ENCODE data around the gene BACE2.

The BACE2 gene

GRCh38 chr21:41147096-41147978 is 20.6 kb upstream of the BACE2 start:
- no peak for DNase-seq (ENCODE audit: low read depth)
- no peak overlapping the region for H3K4me3 ChIP-seq (ENCODE audit: low read depth, low read length)

- no peak overlapping the region for H3K4me3 ChIP-seq (ENCODE audit: low read depth, low read length)
- DNase-seq (ENCODE audit: low read depth) = no peak
Observed at GRCh38 chr21:41147979-41148355, 20.0 kb upstream of the BACE2 start.

DNA sequence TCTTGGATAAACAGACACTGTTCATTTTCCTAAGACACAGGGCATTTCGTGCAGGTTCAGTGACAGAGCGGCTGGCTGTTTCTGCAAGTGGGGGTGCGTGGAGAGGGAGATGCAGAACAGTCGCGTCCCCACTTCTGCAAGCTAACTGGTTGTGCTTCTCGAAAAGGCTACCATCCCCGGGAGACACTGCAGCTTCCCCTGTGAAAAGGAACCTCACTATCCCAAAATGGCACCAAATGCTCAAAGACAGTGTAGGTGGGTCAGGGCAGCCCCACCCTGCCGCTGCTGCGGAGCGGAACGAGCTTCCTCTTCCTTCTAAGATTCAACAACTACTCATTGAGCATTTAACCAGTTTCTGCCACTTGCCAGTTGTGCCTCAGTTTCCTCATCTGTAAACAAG is 19.2 kb upstream of the BACE2 start:
- H3K4me3 ChIP-seq (ENCODE audit: low read depth, low read length) = no peak overlapping the region
- DNase-seq (ENCODE audit: low read depth) = no peak

DNA sequence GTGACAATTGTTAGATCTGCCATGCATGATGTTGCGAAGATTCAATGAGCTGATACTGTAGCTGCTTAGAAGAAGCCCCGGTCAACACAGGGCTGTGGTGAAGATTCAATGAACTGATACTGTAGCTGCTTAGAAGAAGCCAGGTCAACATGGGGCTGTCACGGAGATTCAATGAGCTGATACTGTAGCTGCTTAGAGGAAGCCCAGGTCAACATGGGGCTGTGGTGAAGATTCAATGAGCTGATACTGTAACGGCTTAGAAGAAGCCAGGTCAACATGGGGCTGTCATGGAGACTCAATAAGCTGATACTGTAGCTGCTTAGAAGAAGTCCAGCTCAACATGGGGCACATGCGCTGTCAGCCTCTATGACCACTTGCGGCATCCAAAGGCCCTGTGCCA is 18.8 kb upstream of the BACE2 start:
- no peak for DNase-seq (ENCODE audit: low read depth)
- H3K4me3 ChIP-seq (ENCODE audit: low read depth, low read length) = no peak overlapping the region

DNA sequence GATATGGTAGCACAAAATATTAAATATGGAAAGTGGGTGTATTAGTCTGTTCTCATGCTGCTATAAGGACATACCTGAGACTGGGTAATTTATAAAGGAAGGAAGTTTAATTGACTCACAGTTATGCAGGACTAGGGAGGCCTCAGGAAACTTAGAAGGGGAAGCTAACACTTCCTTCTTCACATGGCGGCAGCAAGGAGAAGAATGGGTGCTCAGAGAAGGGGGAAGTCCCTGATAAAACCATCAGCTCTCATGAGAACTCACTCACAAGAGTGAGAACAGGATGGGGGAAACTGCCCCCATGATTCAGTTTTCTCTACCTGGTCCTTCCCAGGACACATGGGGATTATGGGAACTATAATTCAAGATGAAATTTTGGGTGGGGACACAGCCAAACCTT is 15.8 kb upstream of the BACE2 start:
- DNase-seq (ENCODE audit: low read depth) = no peak
- H3K4me3 ChIP-seq (ENCODE audit: low read depth, low read length) = no peak overlapping the region

DNA sequence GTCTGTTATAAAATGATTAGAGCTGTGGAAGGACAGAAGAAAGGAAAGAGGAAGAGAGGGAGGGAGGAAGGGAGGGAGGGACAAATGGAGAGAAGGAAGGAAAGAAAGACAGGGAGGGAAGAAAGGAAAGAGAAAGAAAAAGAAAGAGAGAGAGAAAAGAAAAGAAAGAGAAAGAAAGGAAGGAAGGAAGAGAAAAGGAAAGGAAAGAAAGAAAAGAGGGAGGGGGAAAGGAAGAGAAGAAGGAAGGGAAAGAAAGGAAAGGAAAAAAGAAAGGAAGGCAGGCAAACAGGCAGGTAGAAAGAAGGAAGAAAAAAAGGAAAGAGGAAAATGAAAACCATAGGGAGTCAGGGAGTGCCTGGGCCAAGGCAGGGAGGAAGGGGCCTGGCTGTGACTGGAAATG is 14.5 kb upstream of the BACE2 start:
- no peak overlapping the region for H3K4me3 ChIP-seq (ENCODE audit: low read depth, low read length)
- no peak for DNase-seq (ENCODE audit: low read depth)

- DNase-seq (ENCODE audit: low read depth) = no peak
- no peak overlapping the region for H3K4me3 ChIP-seq (ENCODE audit: low read depth, low read length)
Observed at GRCh38 chr21:41156142-41156541, 11.8 kb upstream of the BACE2 start.

GRCh38 chr21:41158026-41158425 is 9.9 kb upstream of the BACE2 start:
- DNase-seq (ENCODE audit: low read depth) = no peak
- H3K4me3 ChIP-seq (ENCODE audit: low read depth, low read length) = no peak overlapping the region

DNA sequence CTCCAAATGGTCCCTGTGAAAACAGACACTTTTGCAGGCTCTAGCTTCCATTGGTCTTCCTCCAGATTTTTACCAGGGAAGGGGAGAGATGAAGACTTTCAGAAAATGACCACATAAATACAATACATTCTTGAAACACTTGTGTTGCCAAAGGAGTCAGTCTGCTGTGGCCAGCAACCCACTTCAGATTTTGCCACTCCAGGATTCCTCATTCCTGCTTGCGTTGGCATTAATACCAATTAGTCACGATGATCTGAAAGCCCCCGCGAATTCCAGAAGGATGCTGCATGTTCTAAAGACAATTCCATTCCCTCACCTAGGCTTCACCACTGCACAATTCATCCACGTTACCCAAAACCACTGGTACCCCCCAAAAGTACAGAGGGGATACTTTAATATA is 7.9 kb upstream of the BACE2 start:
- H3K4me3 ChIP-seq (ENCODE audit: low read depth, low read length) = no peak overlapping the region
- no peak for DNase-seq (ENCODE audit: low read depth)

DNA sequence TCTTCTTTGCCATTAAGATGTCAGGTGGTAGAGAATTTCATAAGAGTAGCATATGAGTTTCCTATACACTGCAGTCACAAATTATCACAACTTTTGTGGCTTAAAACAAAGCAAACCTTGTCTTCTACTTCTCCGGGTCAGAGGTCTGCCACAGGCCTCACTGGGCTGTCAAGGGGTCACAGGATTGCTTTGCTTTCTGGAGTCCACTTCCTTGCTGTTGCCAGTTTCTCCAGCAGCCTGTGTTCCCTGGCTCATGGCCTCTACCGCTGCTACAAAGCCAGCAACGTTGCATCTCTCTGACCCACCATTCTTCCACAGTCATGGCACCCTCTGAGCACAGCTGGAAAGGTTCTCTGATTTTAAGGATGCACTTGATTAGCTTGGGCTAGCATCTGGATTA is 6.5 kb upstream of the BACE2 start:
- DNase-seq (ENCODE audit: low read depth) = no peak
- no peak overlapping the region for H3K4me3 ChIP-seq (ENCODE audit: low read depth, low read length)

DNA sequence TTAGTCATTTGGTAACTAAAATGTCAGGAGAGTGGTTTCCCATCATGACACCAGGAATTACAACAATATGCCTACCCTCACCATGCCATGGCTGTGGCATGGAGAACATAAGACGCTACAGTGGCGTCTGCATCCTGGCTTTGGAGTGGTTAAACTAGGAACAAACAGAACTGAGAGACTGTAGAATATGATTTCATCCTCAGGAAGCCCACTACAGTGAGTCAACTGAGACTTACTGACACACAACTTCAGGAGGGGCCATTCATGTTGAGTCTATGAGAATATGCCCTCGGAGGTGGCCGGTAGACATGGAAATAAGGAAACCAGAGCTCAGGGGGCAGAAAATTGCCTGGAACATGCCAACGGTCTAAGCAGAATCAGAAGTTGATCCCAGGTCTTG is 5.9 kb upstream of the BACE2 start:
- no peak for DNase-seq (ENCODE audit: low read depth)
- H3K4me3 ChIP-seq (ENCODE audit: low read depth, low read length) = no peak overlapping the region

DNA sequence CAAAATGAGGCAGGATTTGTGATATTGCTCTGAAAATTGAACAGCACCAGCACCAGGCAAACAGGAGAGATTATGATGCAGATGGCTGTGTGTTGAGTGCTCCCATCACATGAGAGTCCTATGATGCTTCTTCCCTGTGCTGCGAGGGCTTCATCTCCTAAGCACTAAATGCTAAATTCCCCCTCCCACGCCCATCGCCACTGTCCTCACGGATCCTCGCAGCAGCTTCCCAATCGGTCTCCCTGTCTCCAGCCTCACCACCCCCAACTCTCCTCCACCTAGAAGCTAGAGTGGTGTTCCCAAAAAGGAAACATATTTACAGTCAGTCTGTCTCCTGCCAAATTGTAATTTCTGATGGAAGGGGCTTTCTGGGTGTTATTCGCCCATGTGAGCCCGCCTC is 4.9 kb upstream of the BACE2 start:
- DNase-seq (ENCODE audit: low read depth) = no peak
- H3K4me3 ChIP-seq (ENCODE audit: low read depth, low read length) = no peak overlapping the region

GRCh38 chr21:41164052-41164451 is 3.9 kb upstream of the BACE2 start:
- H3K4me3 ChIP-seq (ENCODE audit: low read depth, low read length) = no peak overlapping the region
- DNase-seq (ENCODE audit: low read depth) = no peak

GRCh38 chr21:41164981-41165655 is 2.8 kb upstream of the BACE2 start:
- DNase-seq (ENCODE audit: low read depth) = no peak
- no peak overlapping the region for H3K4me3 ChIP-seq (ENCODE audit: low read depth, low read length)

GRCh38 chr21:41166884-41167283 is 1.1 kb upstream of the BACE2 start:
- peak overlapping the region; percentile 75 for H3K4me3 ChIP-seq (ENCODE audit: low read depth, low read length)
- DNase-seq (ENCODE audit: low read depth) = no peak

DNA sequence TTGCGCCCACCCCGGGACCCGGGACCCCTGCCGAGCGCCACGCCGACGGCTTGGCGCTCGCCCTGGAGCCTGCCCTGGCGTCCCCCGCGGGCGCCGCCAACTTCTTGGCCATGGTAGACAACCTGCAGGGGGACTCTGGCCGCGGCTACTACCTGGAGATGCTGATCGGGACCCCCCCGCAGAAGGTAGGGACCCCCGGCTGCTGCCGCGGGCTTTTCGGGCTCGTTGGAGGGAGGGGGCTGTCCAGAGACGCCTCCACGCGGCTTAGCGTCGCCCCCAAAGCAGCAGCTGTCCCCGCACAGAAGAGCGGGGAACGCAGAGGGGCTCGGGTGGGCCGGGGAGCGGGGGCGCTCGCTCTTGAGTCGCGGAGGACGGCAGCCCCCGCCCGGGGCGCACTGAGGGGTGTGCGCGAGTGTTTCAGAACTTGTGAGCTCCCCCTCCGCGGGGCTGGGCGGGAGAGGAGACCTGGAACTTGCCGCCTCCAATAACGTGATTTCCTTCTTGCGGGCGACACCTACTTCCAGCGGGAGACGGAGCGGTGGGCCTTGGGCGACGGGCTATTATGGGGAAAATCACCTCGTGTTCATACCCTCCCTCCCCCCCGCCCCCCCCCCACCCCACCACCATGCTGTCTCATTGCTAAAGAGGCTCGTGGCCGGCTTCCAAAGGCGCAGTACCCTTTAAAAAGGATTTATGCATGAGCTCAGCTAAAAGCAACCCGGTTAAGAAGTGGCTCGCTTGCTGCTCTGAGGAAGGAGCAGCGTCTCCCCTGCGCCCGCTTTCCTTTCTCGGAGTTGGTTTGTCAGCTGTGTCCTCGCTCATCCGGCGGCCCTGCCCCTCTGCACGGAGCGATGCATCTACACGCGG is 664 bp downstream of the BACE2 start:
- H3K4me3 ChIP-seq (ENCODE audit: low read depth, low read length) = peak overlapping the region; percentile 75
- no peak for DNase-seq (ENCODE audit: low read depth)

DNA sequence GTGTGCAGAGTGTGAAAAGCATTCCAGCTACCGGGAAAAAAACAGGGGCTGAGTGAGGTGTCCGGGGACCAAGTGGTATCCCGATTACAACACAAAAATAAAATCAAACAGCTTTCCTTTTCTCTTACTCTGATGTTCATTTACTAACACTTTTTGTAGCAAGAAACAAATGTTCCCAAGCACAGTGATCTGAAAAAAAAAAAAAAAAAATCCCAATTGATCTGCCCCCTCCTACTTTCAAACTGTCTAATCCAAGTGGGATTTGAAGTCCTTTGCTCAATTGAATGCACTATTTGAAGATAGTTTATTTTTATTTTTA is 1.3 kb downstream of the BACE2 start:
- no peak for DNase-seq (ENCODE audit: low read depth)
- H3K4me3 ChIP-seq (ENCODE audit: low read depth, low read length) = peak overlapping the region; percentile 75

GRCh38 chr21:41169701-41170100 is 1.7 kb downstream of the BACE2 start:
- no peak overlapping the region for H3K4me3 ChIP-seq (ENCODE audit: low read depth, low read length)

DNA sequence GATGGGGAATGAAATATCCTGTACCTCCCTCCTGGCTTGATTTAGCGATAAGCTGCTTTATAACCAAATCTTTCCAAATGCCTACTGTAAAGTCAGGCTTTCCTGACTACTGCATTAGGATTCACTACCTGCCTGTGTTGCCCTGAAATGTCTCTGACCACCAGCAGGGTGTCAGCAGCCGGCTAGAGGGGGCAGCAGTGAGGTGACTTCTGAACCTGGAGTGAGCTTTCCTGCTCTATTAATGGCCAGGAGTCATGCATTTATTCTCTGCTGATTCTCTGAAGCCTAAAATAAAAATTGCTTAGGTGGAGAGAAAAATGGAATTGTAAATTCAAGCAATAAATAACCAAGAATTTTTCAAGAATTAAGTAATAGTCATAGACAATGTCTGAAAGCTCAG is 2.5 kb downstream of the BACE2 start:
- no peak overlapping the region for H3K4me3 ChIP-seq (ENCODE audit: low read depth, low read length)
- DNase-seq (ENCODE audit: low read depth) = no peak

More at GRCh38 chr21:41169701-41170100, 1.7 kb downstream of the BACE2 start:
- DNase-seq (ENCODE audit: low read depth) = no peak

DNA sequence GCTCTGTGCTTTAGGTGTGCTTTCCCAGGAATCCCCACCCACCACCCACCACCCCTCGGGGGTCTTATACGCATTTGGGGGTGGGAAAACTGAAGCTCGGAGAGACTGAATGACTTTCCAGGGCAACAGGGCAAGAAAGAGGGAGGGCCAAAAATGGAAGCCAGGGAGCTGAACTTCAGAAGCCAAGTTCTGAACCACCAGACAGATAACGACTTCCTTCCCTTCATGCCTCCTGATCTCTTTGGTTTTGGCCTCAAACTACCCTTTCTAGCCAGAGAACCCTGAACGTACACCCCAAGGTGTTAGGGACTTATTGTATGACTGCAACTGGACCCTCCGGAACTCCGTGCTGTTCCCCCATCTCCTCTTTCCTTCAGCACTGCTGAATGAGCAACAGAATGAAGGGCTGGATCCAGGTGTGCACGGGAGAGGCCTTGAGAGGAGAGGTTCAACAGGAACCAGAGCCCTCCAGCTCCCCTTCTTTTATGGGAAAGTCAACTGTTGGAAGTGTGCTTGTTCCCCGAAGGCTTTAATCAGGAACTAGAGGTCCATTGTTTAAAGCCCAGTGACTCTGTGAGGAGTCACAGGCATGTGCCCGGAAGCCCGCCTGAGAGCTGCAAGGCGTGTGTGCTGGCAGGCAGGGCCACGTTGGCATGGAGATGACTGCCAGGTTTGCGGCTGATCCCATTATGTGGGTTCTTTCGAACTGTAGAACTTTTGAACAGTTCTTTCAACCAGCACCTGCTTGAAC is 3.1 kb downstream of the BACE2 start:
- H3K4me3 ChIP-seq (ENCODE audit: low read depth, low read length) = no peak overlapping the region
- DNase-seq (ENCODE audit: low read depth) = no peak
